A549 (cell line): Measurements from ENCODE around the gene RER1. TPM values are rescaled to one million over a fixed set of nuclear protein-coding genes. Genes with fewer than 3 reads are reported as not detected.

Experiments used
- ATAC-seq, 2 experiments: fragments of 200-7000 bp in 1 of 2; fragments of >200 bp in 1 of 2; cut with Nextera tagmentation in 1 of 2; cut with Tn5 transposase in 1 of 2; 3 replicates each; pipeline versions ENCODE4 v1.8.0 to v1.9.1; 2018 to 2020; ENCODE audit warnings: mild to moderate bottlenecking in 1 of 2, moderate library complexity in 1 of 2
- CTCF ChIA-PET: fragments of 300-600 bp; sonication (Branson Sonifier 250); formaldehyde crosslinking; extraction: SDS; loops from one replicate; lab custom pipeline; 2021; ENCODE audit warnings: antibody characterized with exemption, inconsistent platforms; lab: Yijun Ruan, JAX
- POLR2A ChIA-PET: fragments of 350-600 bp; formaldehyde crosslinking; extraction: SDS; loops from one replicate; lab custom pipeline; 2021; ENCODE audit warnings: antibody characterized with exemption, inconsistent platforms; lab: Yijun Ruan, JAX
- DNase-seq, 2 experiments: peaks; one replicate each; pipeline versions ENCODE4 v3.0.0 to v3.0.0-alpha.2; 2011 to 2016; ENCODE audit warnings: low read depth in 1 of 2, low spot score in 1 of 2
- FAIRE-seq: peaks from 2 replicates; lab custom pipeline; 2011; peaks lifted over from hg19 to GRCh38; lab: Jason Lieb, UNC
- H3K27ac ChIP-seq, 2 experiments: fragments of >200 bp; sonication (Bioruptor Twin); formaldehyde crosslinking; 3 replicates each; pipeline ENCODE4 v1.5.1; 2016 to 2017
- H3K4me1 ChIP-seq: fragments of >200 bp; sonication (Bioruptor Twin); formaldehyde crosslinking; 3 replicates; pipeline ENCODE4 v1.6.1; 2016
- H3K4me2 ChIP-seq: fragments of >200 bp; sonication (Bioruptor Twin); formaldehyde crosslinking; 3 replicates; pipeline ENCODE4 v1.6.1; 2016
- H3K4me3 ChIP-seq: fragments of >200 bp; sonication (Bioruptor Twin); formaldehyde crosslinking; 3 replicates; pipeline ENCODE4 v1.5.1; 2016
- H3K9me3 ChIP-seq: fragments of >200 bp; sonication (Bioruptor Twin); formaldehyde crosslinking; 3 replicates; pipeline ENCODE4 v1.6.1; 2016
- CBX2 ChIP-seq: fragments of 200-600 bp; sonication (generic); IDR thresholded peaks from 2 replicates; pipeline ENCODE4 v1.6.1; 2016; ENCODE audit warnings: low read depth, mild to moderate bottlenecking, borderline replicate concordance
- CBX8 ChIP-seq: fragments of 200-600 bp; sonication (generic); IDR thresholded peaks from 2 replicates; pipeline ENCODE4 v1.6.1; 2016
- CHD2 ChIP-seq: fragments of 150-350 bp; IDR thresholded peaks from 2 replicates; pipeline ENCODE4 v1.6.1; 2014; ENCODE audit warnings: low read length; ENCODE audit not compliant: partially characterized antibody
- EHF ChIP-seq: fragments of 250-450 bp; sonication (Bioruptor Pico); IDR thresholded peaks from 2 replicates; pipeline ENCODE4 v1.5.0; 2020; ENCODE audit warnings: mild to moderate bottlenecking
- EP300 ChIP-seq, 2 experiments: fragments of >200 bp; sonication (Bioruptor Twin); formaldehyde crosslinking; IDR thresholded peaks; 2 replicates in 1 of 2; 3 replicates in 1 of 2; pipeline ENCODE4 v1.6.1; 2016 to 2017
- ESRRA ChIP-seq: fragments of 150-350 bp; IDR thresholded peaks from 2 replicates; pipeline ENCODE4 v1.6.1; 2014; ENCODE audit warnings: mild to moderate bottlenecking, low read length, borderline replicate concordance
- FOSB ChIP-seq: fragments of 250-450 bp; sonication (Bioruptor Pico); IDR thresholded peaks from 2 replicates; pipeline ENCODE4 v1.5.0; 2020; ENCODE audit warnings: mild to moderate bottlenecking, moderate library complexity
- FOXS1 ChIP-seq: fragments of 250-450 bp; sonication (Bioruptor Pico); IDR thresholded peaks from 2 replicates; pipeline ENCODE4 v1.5.0; 2020; ENCODE audit warnings: mild to moderate bottlenecking, moderate library complexity
- GATA3 ChIP-seq: IDR thresholded peaks from 2 replicates; pipeline ENCODE4 v1.6.1; 2012; ENCODE audit warnings: borderline replicate concordance
- HDAC2 ChIP-seq: fragments of 200-600 bp; sonication (generic); IDR thresholded peaks from 2 replicates; pipeline ENCODE4 v1.6.1; 2016
- HOXA7 ChIP-seq: fragments of 250-450 bp; sonication (Bioruptor Pico); IDR thresholded peaks from 2 replicates; pipeline ENCODE4 v1.5.0; 2020; ENCODE audit warnings: mild to moderate bottlenecking, moderate library complexity
- HOXB5 ChIP-seq: fragments of 250-450 bp; sonication (Bioruptor Pico); IDR thresholded peaks from 2 replicates; pipeline ENCODE4 v1.5.0; 2020; ENCODE audit warnings: mild to moderate bottlenecking, moderate library complexity
- KDM1A ChIP-seq: fragments of 200-600 bp; sonication (generic); IDR thresholded peaks from 2 replicates; pipeline ENCODE4 v1.6.1; 2016; ENCODE audit warnings: low read depth, mild to moderate bottlenecking
- MAFK ChIP-seq: fragments of 450-650 bp; IDR thresholded peaks from 2 replicates; pipeline ENCODE4 v1.6.1; 2014; ENCODE audit not compliant: partially characterized antibody
- POLR2AphosphoS2 ChIP-seq: conservative IDR thresholded peaks from 2 replicates; pipeline ENCODE4 v1.6.1; 2012; ENCODE audit warnings: low read length, improper control_type of control experiment, inconsistent platforms
- RAD21 ChIP-seq, 2 experiments: fragments of >200 bp in 1 of 2; sonication (Bioruptor Twin) in 1 of 2; formaldehyde crosslinking in 1 of 2; IDR thresholded peaks in 1 of 2; conservative IDR thresholded peaks in 1 of 2; 2 replicates in 1 of 2; 3 replicates in 1 of 2; pipeline ENCODE4 v1.6.1; 2012 to 2018; ENCODE audit warnings: inconsistent platforms in 1 of 2
- RFX5 ChIP-seq: fragments of 450-650 bp; IDR thresholded peaks from 2 replicates; pipeline ENCODE4 v1.7.1; 2014; ENCODE audit warnings: antibody characterized with exemption, mild to moderate bottlenecking, moderate library complexity
- SMC3 ChIP-seq: fragments of >200 bp; sonication (Bioruptor Twin); formaldehyde crosslinking; IDR thresholded peaks from 3 replicates; pipeline ENCODE4 v1.6.1; 2018; ENCODE audit warnings: inconsistent platforms
- ZC3H11A ChIP-seq: fragments of 450-650 bp; IDR thresholded peaks from 2 replicates; pipeline ENCODE4 v1.6.1; 2014; ENCODE audit warnings: antibody characterized with exemption, mild to moderate bottlenecking
- ZNF302 ChIP-seq: fragments of 250-450 bp; sonication (Bioruptor Pico); IDR thresholded peaks from 2 replicates; pipeline ENCODE4 v1.9.0; 2021; ENCODE audit warnings: inconsistent platforms, mild to moderate bottlenecking, moderate library complexity
- WGBS: methylation state at CpG from one replicate; pipeline ENCODE4 v1.1.6; 2017; ENCODE audit errors: missing lambda C conversion rate; 5-methylcytosine and 5-hydroxymethylcytosine counted together
- polyA plus RNA-seq, 4 experiments: library from polyadenylated mRNA; depleted of rRNA in 3 of 4; stranded (reverse); fragments of >200 nt; fragmentation: RNase III in 1 of 4; extraction: RNeasy Plus Mini Kit Qiagen cat#74134 plus additional on column Dnase treatment in 1 of 4; gene quantifications; 2 replicates in 3 of 4; 3 replicates in 1 of 4; pipeline ENCODE4 v1.2.3, GENCODE V29; 2011 to 2017
- TF ChIP-seq, protein P1 (sequence below): fragments of >200 bp; sonication (Bioruptor Twin); formaldehyde crosslinking; IDR thresholded peaks from 3 replicates; pipeline ENCODE4 v1.5.1; 2016
- TF ChIP-seq, protein P2 (sequence below): fragments of 150-350 bp; IDR thresholded peaks from 2 replicates; pipeline ENCODE4 v1.6.1; 2014; ENCODE audit warnings: low read depth, mild to moderate bottlenecking, low read length
- TF ChIP-seq, protein P3 (sequence below): IDR thresholded peaks from 2 replicates; pipeline ENCODE4 v1.6.1; 2012
- TF ChIP-seq, protein P4 (sequence below): IDR thresholded peaks from 2 replicates; pipeline ENCODE4 v1.6.1; 2012
- TF ChIP-seq, protein P5 (sequence below): fragments of >200 bp; sonication (Bioruptor Twin); formaldehyde crosslinking; IDR thresholded peaks from 2 replicates; pipeline ENCODE4 v1.6.1; 2016

RER1 gene
- polyA plus RNA-seq, 2 of the 4 experiments (the other 2 are of a cell fraction): 72.3 to 213 TPM

DNA sequence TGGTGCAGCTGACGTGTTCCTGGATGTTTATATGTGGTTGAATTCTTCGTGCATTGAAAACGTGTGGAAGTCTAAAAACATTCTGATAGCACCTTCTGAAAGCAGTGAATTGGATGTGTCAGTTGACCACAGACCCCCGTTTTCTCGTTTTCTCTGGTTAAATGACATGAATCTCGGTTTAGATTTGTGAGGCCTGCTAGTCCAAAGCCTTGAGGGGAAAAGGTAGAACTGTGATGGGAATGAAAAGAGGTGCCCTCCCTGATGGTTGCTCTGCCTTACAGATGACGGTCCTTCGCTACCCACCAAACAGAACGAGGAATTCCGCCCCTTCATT is 8.9 kb downstream of the RER1 start:
- WGBS: 85% methylated on average over 10 of the region's 10 CpGs
- POLR2A ChIA-PET: interaction anchor here (1.2 kb wide), 1 partner anchor 9 kb away, joined by 4 read pairs; the partner anchor contains the start of genes MORN1 and RER1
- CTCF ChIA-PET: no interaction called here

DNA sequence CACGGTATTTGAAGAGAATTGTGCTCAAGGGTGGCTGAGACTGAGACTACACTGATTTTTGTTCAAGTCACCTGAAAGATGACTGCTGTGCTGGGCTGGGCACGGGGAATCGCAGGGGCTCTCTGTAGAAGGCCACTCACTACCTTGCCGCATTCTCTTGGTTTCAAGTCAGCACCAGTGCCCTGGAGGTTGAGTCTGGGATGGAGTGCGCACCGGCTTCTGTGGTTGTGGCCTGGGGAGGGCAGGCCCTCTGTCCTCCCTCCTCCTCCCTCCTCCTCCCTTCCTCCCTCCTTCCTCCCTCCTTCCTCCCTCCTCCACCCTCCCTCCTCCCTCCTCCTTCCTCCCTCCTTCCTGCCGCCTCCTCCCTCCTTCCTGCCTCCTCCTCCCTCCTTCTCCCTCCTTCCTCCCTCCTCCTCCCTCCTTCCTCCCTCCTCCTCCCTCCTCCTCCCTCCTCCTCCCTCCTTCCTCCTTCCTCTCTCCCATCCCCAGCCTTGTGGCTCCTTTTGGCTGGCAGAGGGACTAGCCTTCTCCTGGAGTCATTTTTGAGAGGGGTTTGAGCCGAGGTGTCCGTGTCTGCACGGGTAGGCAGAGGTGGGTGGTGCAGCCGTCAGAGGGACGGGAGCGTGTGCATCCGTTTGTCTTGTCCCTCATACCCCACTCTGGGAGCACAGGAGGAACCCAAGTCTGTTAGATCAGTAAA is 9.5 kb downstream of the RER1 start:
- H3K4me3 ChIP-seq: no peak overlapping the region
- TF ChIP-seq POLR2AphosphoS2 (no peak), ZC3H11A (no peak), CBX2 (no peak), HOXA7 (CRISPR knock-in tag) (no peak), ESRRA (no peak), SMC3 (no peak), FOSB (CRISPR knock-in tag) (no peak), EHF (no peak), RAD21 (conservative IDR thresholded peaks at IDR 0.05 in 1 of 2, IDR thresholded peaks at IDR 0.05 in 1 of 2) (no peak), MAFK (no peak), HDAC2 (no peak), ZNF302 (CRISPR knock-in tag) (no peak), GATA3 (no peak)
- TF ChIP-seq, protein P1, sequence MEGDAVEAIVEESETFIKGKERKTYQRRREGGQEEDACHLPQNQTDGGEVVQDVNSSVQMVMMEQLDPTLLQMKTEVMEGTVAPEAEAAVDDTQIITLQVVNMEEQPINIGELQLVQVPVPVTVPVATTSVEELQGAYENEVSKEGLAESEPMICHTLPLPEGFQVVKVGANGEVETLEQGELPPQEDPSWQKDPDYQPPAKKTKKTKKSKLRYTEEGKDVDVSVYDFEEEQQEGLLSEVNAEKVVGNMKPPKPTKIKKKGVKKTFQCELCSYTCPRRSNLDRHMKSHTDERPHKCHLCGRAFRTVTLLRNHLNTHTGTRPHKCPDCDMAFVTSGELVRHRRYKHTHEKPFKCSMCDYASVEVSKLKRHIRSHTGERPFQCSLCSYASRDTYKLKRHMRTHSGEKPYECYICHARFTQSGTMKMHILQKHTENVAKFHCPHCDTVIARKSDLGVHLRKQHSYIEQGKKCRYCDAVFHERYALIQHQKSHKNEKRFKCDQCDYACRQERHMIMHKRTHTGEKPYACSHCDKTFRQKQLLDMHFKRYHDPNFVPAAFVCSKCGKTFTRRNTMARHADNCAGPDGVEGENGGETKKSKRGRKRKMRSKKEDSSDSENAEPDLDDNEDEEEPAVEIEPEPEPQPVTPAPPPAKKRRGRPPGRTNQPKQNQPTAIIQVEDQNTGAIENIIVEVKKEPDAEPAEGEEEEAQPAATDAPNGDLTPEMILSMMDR: no peak
- TF ChIP-seq, protein P2, sequence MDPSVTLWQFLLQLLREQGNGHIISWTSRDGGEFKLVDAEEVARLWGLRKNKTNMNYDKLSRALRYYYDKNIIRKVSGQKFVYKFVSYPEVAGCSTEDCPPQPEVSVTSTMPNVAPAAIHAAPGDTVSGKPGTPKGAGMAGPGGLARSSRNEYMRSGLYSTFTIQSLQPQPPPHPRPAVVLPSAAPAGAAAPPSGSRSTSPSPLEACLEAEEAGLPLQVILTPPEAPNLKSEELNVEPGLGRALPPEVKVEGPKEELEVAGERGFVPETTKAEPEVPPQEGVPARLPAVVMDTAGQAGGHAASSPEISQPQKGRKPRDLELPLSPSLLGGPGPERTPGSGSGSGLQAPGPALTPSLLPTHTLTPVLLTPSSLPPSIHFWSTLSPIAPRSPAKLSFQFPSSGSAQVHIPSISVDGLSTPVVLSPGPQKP: no peak
- TF ChIP-seq, protein P3, sequence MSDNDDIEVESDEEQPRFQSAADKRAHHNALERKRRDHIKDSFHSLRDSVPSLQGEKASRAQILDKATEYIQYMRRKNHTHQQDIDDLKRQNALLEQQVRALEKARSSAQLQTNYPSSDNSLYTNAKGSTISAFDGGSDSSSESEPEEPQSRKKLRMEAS: no peak
- DNase-seq: no peak
- no peak overlapping the region for H3K4me2 ChIP-seq
- no peak overlapping the region for H3K27ac ChIP-seq
- ChIA-PET CTCF (interaction anchor here (0.9 kb wide), 1 partner anchor 14 kb away, joined by 3 read pairs; no protein-coding TSS in a partner anchor), POLR2A (interaction anchor here (1.2 kb wide), 1 partner anchor 10 kb away, joined by 4 read pairs; the partner anchor contains the start of genes MORN1 and RER1)
- H3K9me3 ChIP-seq: no peaks in the 10 kb centered on the region
- ATAC-seq: peak in 1 of 2 experiments; percentile 39; a peak in 3 of 6 replicates
- no peaks in the 10 kb centered on the region for H3K4me1 ChIP-seq
- no peak for FAIRE-seq
- 87% methylated on average over 9 of the region's 14 CpGs for WGBS

More for the DNA sequence above, 8.9 kb downstream of the RER1 start:
- no peaks in the 10 kb centered on the region for H3K9me3 ChIP-seq
- no peak overlapping the region for H3K4me3 ChIP-seq
- FAIRE-seq (no peak), ATAC-seq (no peak)
- H3K4me1 ChIP-seq: no peaks in the 10 kb centered on the region
- no peak overlapping the region for H3K27ac ChIP-seq
- TF ChIP-seq RFX5: no peak
- no peak for TF ChIP-seq CHD2
- TF ChIP-seq, all 56 proteins: peak for 0
- no peak for DNase-seq
- no peak overlapping the region for H3K4me2 ChIP-seq

DNA sequence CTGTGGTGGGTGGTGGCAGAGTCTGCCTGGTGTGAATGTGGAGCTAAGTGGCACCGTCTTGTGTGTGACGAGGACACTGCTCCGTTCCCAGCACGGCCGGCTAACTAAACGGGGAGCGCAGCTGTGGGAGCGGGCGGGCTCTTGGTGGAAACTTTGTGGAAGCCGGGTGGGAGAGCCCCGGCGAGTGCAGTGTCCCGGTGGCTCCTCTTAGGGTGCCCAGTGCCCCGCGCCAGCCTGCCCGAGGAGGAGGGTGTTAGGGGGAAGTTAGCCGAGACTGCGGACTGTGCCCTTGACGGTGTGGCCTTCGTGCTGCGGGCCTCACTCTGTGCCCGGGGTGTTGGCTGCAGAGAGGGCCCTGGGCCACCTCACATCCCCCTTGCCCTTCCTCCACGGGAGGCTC is 10.8 kb downstream of the RER1 start:
- FAIRE-seq (no peak), ATAC-seq (no peak), DNase-seq (no peak)
- Histone ChIP-seq H3K27ac (no peak overlapping the region), H3K4me1 (no peaks in the 10 kb centered on the region), H3K4me2 (no peak overlapping the region), H3K4me3 (no peak overlapping the region), H3K9me3 (no peaks in the 10 kb centered on the region)
- ChIA-PET CTCF (interaction anchor here (0.9 kb wide), 1 partner anchor 12 kb away, joined by 3 read pairs; no protein-coding TSS in a partner anchor), POLR2A (no interaction called here)
- 93% methylated on average over 8 of the region's 23 CpGs for WGBS
- TF ChIP-seq KDM1A (no peak), ESRRA (no peak), CBX8 (no peak), HOXB5 (no peak), RFX5 (no peak), CHD2 (no peak), RAD21 (conservative IDR thresholded peaks at IDR 0.05 in 1 of 2, IDR thresholded peaks at IDR 0.05 in 1 of 2) (no peak), EP300 (IDR thresholded peaks at IDR 0.05) (no peak), FOXS1 (no peak), HDAC2 (no peak)
- TF ChIP-seq, protein P1: no peak
- TF ChIP-seq, protein P4, sequence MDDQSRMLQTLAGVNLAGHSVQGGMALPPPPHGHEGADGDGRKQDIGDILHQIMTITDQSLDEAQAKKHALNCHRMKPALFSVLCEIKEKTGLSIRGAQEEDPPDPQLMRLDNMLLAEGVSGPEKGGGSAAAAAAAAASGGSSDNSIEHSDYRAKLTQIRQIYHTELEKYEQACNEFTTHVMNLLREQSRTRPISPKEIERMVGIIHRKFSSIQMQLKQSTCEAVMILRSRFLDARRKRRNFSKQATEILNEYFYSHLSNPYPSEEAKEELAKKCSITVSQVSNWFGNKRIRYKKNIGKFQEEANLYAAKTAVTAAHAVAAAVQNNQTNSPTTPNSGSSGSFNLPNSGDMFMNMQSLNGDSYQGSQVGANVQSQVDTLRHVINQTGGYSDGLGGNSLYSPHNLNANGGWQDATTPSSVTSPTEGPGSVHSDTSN: no peak
- TF ChIP-seq, protein P5, sequence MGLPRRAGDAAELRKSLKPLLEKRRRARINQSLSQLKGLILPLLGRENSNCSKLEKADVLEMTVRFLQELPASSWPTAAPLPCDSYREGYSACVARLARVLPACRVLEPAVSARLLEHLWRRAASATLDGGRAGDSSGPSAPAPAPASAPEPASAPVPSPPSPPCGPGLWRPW: no peak
- TF ChIP-seq, protein P2: no peak
